ENCODE results near the gene GLT1D1. TPM values are rescaled to one million over a fixed set of nuclear protein-coding genes. Genes with fewer than 3 reads are reported as not detected.

GLT1D1 gene
- total and polyA plus RNA-seq, 5 experiments from 2014 or later, result not detected

- Mint-ChIP-seq H3K27me3 (peaks cover 7 to 30% (median 20%) of the 10 kb centered on the region in 5 donors), H3K4me1 (peaks cover 0 to 4% (median 3%) of the 10 kb centered on the region in 4 donors), H3K27ac (no peak overlapping the region), H3K9me3 (peaks cover 0 to 11% (median 0%) of the 10 kb centered on the region in 9 donors), H3K4me3 (no peak overlapping the region), H3K36me3 (peaks cover 0 to 5% (median 0%) of the 10 kb centered on the region in 3 donors)
- POLR2A ChIA-PET, result no interaction called here
- ATAC-seq, result no peak
- no peak for DNase-seq
Observed at GRCh38 chr12:128968668-128969067, 115.4 kb downstream of the GLT1D1 start.

GRCh38 chr12:128969480-128970055, 116.3 kb downstream of the GLT1D1 start:
- peak in 1 of 10 donors; percentile 2 for DNase-seq
- peak overlapping the region in 1 of 10 donors; percentile 40 for H3K4me3 Mint-ChIP-seq

GRCh38 chr12:128970110-128970509, 116.8 kb downstream of the GLT1D1 start:
- POLR2A ChIA-PET, result no interaction called here
- Mint-ChIP-seq H3K4me1 (peaks cover 0 to 4% (median 3%) of the 10 kb centered on the region in 4 donors), H3K9me3 (peaks cover 0 to under 1% (median 0%) of the 10 kb centered on the region in 9 donors), H3K36me3 (no peaks in the 10 kb centered on the region), H3K27me3 (peaks cover 7 to 45% (median 30%) of the 10 kb centered on the region in 5 donors), H3K27ac (no peak overlapping the region), H3K4me3 (no peak overlapping the region)
- ATAC-seq, result no peak
- DNase-seq, result no peak

More at GRCh38 chr12:128969480-128970055, 116.3 kb downstream of the GLT1D1 start:
- Mint-ChIP-seq H3K9me3 (peaks cover 0 to 6% (median 0%) of the 10 kb centered on the region in 9 donors), H3K27ac (no peak overlapping the region), H3K27me3 (peaks cover 7 to 39% (median 26%) of the 10 kb centered on the region in 5 donors), H3K4me1 (peaks cover 0 to 4% (median 3%) of the 10 kb centered on the region in 4 donors), H3K36me3 (peaks cover 0 to 2% (median 0%) of the 10 kb centered on the region in 3 donors)
- POLR2A ChIA-PET, result no interaction called here
- ATAC-seq, result no peak

- Mint-ChIP-seq H3K36me3 (no peaks in the 10 kb centered on the region), H3K27ac (no peak overlapping the region), H3K4me1 (peaks cover 0 to 4% (median 3%) of the 10 kb centered on the region in 4 donors), H3K4me3 (no peak overlapping the region), H3K9me3 (no peaks in the 10 kb centered on the region), H3K27me3 (peaks cover 7 to 53% (median 32%) of the 10 kb centered on the region in 5 donors)
- no peak for DNase-seq
- no peak for ATAC-seq
- POLR2A ChIA-PET, result no interaction called here
Observed at GRCh38 chr12:128970941-128971340, 117.7 kb downstream of the GLT1D1 start.

- peaks cover 7 to 53% (median 36%) of the 10 kb centered on the region in 5 donors for H3K27me3 Mint-ChIP-seq
- POLR2A ChIA-PET, result no interaction called here
- DNase-seq, result no peak
- no peaks in the 10 kb centered on the region for H3K9me3 Mint-ChIP-seq
- H3K4me3 Mint-ChIP-seq, result no peak overlapping the region
- no peaks in the 10 kb centered on the region for H3K36me3 Mint-ChIP-seq
- peaks cover 0 to 6% (median 4%) of the 10 kb centered on the region in 4 donors for H3K4me1 Mint-ChIP-seq
- H3K27ac Mint-ChIP-seq, result no peak overlapping the region
- ATAC-seq, result no peak
Observed at GRCh38 chr12:128971802-128972201, 118.5 kb downstream of the GLT1D1 start.

- Mint-ChIP-seq H3K9me3 (peaks cover 0 to 3% (median 0%) of the 10 kb centered on the region in 9 donors), H3K4me1 (peaks cover 0 to 6% (median 1%) of the 10 kb centered on the region in 4 donors), H3K27me3 (peaks cover 7 to 64% (median 42%) of the 10 kb centered on the region in 5 donors), H3K4me3 (no peak overlapping the region), H3K27ac (peak overlapping the region in 1 of 10 donors; percentile 49), H3K36me3 (no peaks in the 10 kb centered on the region)
- POLR2A ChIA-PET, result no interaction called here
- ATAC-seq (no peak), DNase-seq (no peak)
Observed at GRCh38 chr12:128973883-128974681, 120.8 kb downstream of the GLT1D1 start.

- H3K4me1 Mint-ChIP-seq, result peaks cover 0 to 6% (median under 1%) of the 10 kb centered on the region in 4 donors
- peaks cover 7 to 71% (median 42%) of the 10 kb centered on the region in 5 donors for H3K27me3 Mint-ChIP-seq
- DNase-seq, result no peak
- no peak overlapping the region for H3K27ac Mint-ChIP-seq
- POLR2A ChIA-PET, result no interaction called here
- peaks cover 0 to 3% (median 0%) of the 10 kb centered on the region in 9 donors for H3K9me3 Mint-ChIP-seq
- no peaks in the 10 kb centered on the region for H3K36me3 Mint-ChIP-seq
- H3K4me3 Mint-ChIP-seq, result no peak overlapping the region
- ATAC-seq, result no peak
Observed at GRCh38 chr12:128974881-128975280, 121.6 kb downstream of the GLT1D1 start.

- ATAC-seq (no peak), DNase-seq (no peak)
- Mint-ChIP-seq H3K4me1 (peaks cover 0 to 2% (median under 1%) of the 10 kb centered on the region in 4 donors), H3K36me3 (no peaks in the 10 kb centered on the region), H3K27me3 (peaks cover 7 to 78% (median 40%) of the 10 kb centered on the region in 5 donors), H3K9me3 (peaks cover 0 to 3% (median 0%) of the 10 kb centered on the region in 9 donors), H3K27ac (no peak overlapping the region), H3K4me3 (peak overlapping the region in 1 of 10 donors; percentile 4)
- POLR2A ChIA-PET, result no interaction called here
Observed at GRCh38 chr12:128976120-128976738, 123.0 kb downstream of the GLT1D1 start.

GRCh38 chr12:128977441-128977840, 124.2 kb downstream of the GLT1D1 start:
- ATAC-seq (no peak), DNase-seq (no peak)
- Mint-ChIP-seq H3K4me3 (no peak overlapping the region), H3K36me3 (no peaks in the 10 kb centered on the region), H3K27ac (no peak overlapping the region), H3K4me1 (peaks cover 0 to 2% (median under 1%) of the 10 kb centered on the region in 4 donors), H3K27me3 (peaks cover 7 to 76% (median 37%) of the 10 kb centered on the region in 5 donors), H3K9me3 (peaks cover 0 to 3% (median 0%) of the 10 kb centered on the region in 9 donors)
- POLR2A ChIA-PET, result no interaction called here

GRCh38 chr12:128978067-128978466, 124.8 kb downstream of the GLT1D1 start:
- Mint-ChIP-seq H3K4me1 (peaks cover 0 to 2% (median under 1%) of the 10 kb centered on the region in 4 donors), H3K36me3 (no peaks in the 10 kb centered on the region), H3K27me3 (peaks cover 3 to 73% (median 35%) of the 10 kb centered on the region in 5 donors), H3K9me3 (peaks cover 0 to 3% (median 0%) of the 10 kb centered on the region in 9 donors), H3K4me3 (no peak overlapping the region), H3K27ac (no peak overlapping the region)
- ATAC-seq, result no peak
- no peak for DNase-seq
- POLR2A ChIA-PET, result no interaction called here

- peaks cover 0 to 3% (median 0%) of the 10 kb centered on the region in 9 donors for H3K9me3 Mint-ChIP-seq
- H3K27me3 Mint-ChIP-seq, result peaks cover 3 to 49% (median 22%) of the 10 kb centered on the region in 5 donors
- POLR2A ChIA-PET, result no interaction called here
Observed at GRCh38 chr12:128980623-128981022, 127.3 kb downstream of the GLT1D1 start.

GRCh38 chr12:128981971-128982533, 128.8 kb downstream of the GLT1D1 start:
- H3K27ac Mint-ChIP-seq, result no peak overlapping the region
- H3K9me3 Mint-ChIP-seq, result peaks cover 0 to 3% (median 0%) of the 10 kb centered on the region in 9 donors
- DNase-seq (no peak), ATAC-seq (no peak)
- H3K36me3 Mint-ChIP-seq, result no peaks in the 10 kb centered on the region
- POLR2A ChIA-PET, result no interaction called here
- H3K4me1 Mint-ChIP-seq, result no peaks in the 10 kb centered on the region
- H3K27me3 Mint-ChIP-seq, result peaks cover 3 to 37% (median 19%) of the 10 kb centered on the region in 5 donors
- no peak overlapping the region for H3K4me3 Mint-ChIP-seq

More at GRCh38 chr12:128980623-128981022, 127.3 kb downstream of the GLT1D1 start:
- peaks cover 0 to 2% (median under 1%) of the 10 kb centered on the region in 4 donors for H3K4me1 Mint-ChIP-seq
- no peak for ATAC-seq
- no peak overlapping the region for H3K27ac Mint-ChIP-seq
- DNase-seq, result no peak
- H3K4me3 Mint-ChIP-seq, result no peak overlapping the region
- no peaks in the 10 kb centered on the region for H3K36me3 Mint-ChIP-seq
